GM11168 (cell line): ENCODE data around the gene TSPAN2.

Experiments
- in situ Hi-C: fragments of 300-500 bp; cut with MboI; formaldehyde crosslinking; loops from one replicate; pipeline ENCODE4 v1.12.0; 2022; ENCODE audit warnings: low sequenced_read_pairs; ENCODE audit not compliant: unreplicated experiment

TSPAN2 gene

GRCh38 chr1:115089420-115090185 lies at the start of gene TSPAN2:
Gene TSPAN2, minus strand, starts transcription at chr1:115089503. Its CDS starts 71 bp downstream, at chr1:115089432.
- in situ Hi-C loops = no loop called here

GRCh38 chr1:115138973-115139372 lies 49.7 kb upstream of the TSPAN2 start:
- in situ Hi-C loops = loop anchor here (5.0 to 10.0 kb wide), 2 partner anchors 336 to 468 kb away; no protein-coding TSS in a partner anchor

GRCh38 chr1:115138271-115138670 lies 49.0 kb upstream of the TSPAN2 start:
- in situ Hi-C loops = loop anchor here (5.0 to 10.0 kb wide), 2 partner anchors 337 to 469 kb away; no protein-coding TSS in a partner anchor

GRCh38 chr1:115137191-115137590 lies 47.9 kb upstream of the TSPAN2 start:
- in situ Hi-C loops = loop anchor here (5.0 to 10.0 kb wide), 2 partner anchors 338 to 470 kb away; no protein-coding TSS in a partner anchor

GRCh38 chr1:115136706-115137105 lies 47.4 kb upstream of the TSPAN2 start:
- in situ Hi-C loops = loop anchor here (5.0 to 10.0 kb wide), 2 partner anchors 338 to 471 kb away; no protein-coding TSS in a partner anchor

- in situ Hi-C loops = loop anchor here (5.0 to 10.0 kb wide), 2 partner anchors 339 to 471 kb away; no protein-coding TSS in a partner anchor
Measured at GRCh38 chr1:115136106-115136505, 46.8 kb upstream of the TSPAN2 start.

GRCh38 chr1:115135681-115136080 lies 46.4 kb upstream of the TSPAN2 start:
- in situ Hi-C loops = loop anchor here (5.0 to 10.0 kb wide), 2 partner anchors 339 to 472 kb away; no protein-coding TSS in a partner anchor

GRCh38 chr1:115134850-115135480 lies 45.7 kb upstream of the TSPAN2 start:
- in situ Hi-C loops = loop anchor here (5.0 to 10.0 kb wide), 2 partner anchors 340 to 472 kb away; no protein-coding TSS in a partner anchor

- in situ Hi-C loops = loop anchor here (10.0 kb wide), 1 partner anchor 341 kb away; no protein-coding TSS in a partner anchor
Measured at GRCh38 chr1:115134231-115134630, 44.9 kb upstream of the TSPAN2 start.

GRCh38 chr1:115133440-115133839 lies 44.1 kb upstream of the TSPAN2 start:
- in situ Hi-C loops = loop anchor here (10.0 kb wide), 1 partner anchor 341 kb away; no protein-coding TSS in a partner anchor

GRCh38 chr1:115130786-115131185 lies 41.5 kb upstream of the TSPAN2 start:
- in situ Hi-C loops = loop anchor here (10.0 kb wide), 1 partner anchor 344 kb away; no protein-coding TSS in a partner anchor

- in situ Hi-C loops = no loop called here
Measured at GRCh38 chr1:115129071-115129640, 39.9 kb upstream of the TSPAN2 start.

- in situ Hi-C loops = no loop called here
Measured at GRCh38 chr1:115127539-115127938, 38.2 kb upstream of the TSPAN2 start.

- in situ Hi-C loops = no loop called here
Measured at GRCh38 chr1:115126516-115126915, 37.2 kb upstream of the TSPAN2 start.

- in situ Hi-C loops = no loop called here
Measured at GRCh38 chr1:115123116-115123515, 33.8 kb upstream of the TSPAN2 start.

- in situ Hi-C loops = no loop called here
Measured at GRCh38 chr1:115121793-115122192, 32.5 kb upstream of the TSPAN2 start.

- in situ Hi-C loops = no loop called here
Measured at GRCh38 chr1:115120296-115120695, 31.0 kb upstream of the TSPAN2 start.

- in situ Hi-C loops = no loop called here
Measured at GRCh38 chr1:115118611-115119010, 29.3 kb upstream of the TSPAN2 start.

- in situ Hi-C loops = no loop called here
Measured at GRCh38 chr1:115118086-115118485, 28.8 kb upstream of the TSPAN2 start.

GRCh38 chr1:115117298-115117697 lies 28.0 kb upstream of the TSPAN2 start:
- in situ Hi-C loops = no loop called here
